Hematopoietic multipotent progenitor cell treated with erythropoietin and hydrocortisone succinate and interleukin-3 and kit ligand, for 15 days (in vitro differentiated cells): ENCODE data around the gene CARD16.

Experiments
- DNase-seq: peaks from one replicate; pipeline ENCODE4 v3.0.0-alpha.2; 2015; ENCODE audit warnings: low spot score

Gene CARD16

DNA sequence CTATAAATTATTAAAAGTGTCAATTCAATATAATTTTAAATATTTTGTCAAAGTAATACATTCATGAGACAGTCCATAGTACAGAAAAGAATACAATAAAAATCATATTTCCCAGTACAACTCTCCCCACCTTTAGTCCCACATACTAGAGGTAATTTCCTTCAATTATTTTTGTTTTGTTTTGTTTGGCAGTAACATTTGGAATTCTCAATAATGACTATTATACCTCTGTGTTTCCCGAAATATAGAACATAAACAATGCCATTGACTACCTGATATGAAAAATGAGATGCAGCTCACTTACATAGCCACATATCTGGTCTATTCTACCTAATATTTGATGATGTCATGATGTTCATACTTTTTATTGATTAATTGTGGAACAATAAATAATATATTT, 52.4 kb downstream of the CARD16 start:
- DNase-seq: no peak

DNA sequence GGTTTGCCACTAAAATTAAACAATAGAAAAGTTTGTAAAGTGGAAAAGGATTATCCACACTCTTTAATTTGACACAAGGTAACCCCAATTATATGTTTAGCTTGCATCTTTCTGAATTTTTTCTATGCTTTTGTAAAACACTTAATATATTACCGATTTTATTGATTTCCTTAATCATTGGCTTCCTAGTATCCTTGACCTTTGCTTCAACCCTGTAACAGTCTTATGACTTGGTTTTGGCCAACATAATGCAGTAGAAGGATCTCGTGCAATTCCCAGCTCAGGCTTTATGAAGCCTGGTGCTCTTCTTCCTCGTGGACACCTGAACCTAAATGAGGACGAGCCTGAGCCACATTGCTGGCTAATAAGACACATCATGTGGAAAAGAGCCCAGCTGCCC, 53.1 kb downstream of the CARD16 start:
- no peak for DNase-seq
